Uterus (tissue), 4 donors: ENCODE results near the gene TMEM222. TPM values are rescaled to one million over a fixed set of nuclear protein-coding genes. Genes with fewer than 3 reads are reported as not detected.
A peak's percentile ranks its signal among the peaks of the same experiment; 100 is the strongest.

ENCODE experiments used
- DNase-seq, 2 donors: peaks; one replicate each; pipeline ENCODE4 v3.0.0-alpha.2; 2019 to 2020
- H3K27ac ChIP-seq, 2 donors: fragments of 200-600 bp; sonication (generic); 1 replicate in 1 of 2; 2 replicates in 1 of 2; pipeline ENCODE4 v1.5.1; 2016 to 2018
- H3K27me3 ChIP-seq, 2 donors: fragments of 200-600 bp; sonication (generic); one replicate each; pipeline ENCODE4 v1.5.1; 2018 to 2019; ENCODE audit warnings: control low read depth in 1 of 2
- H3K36me3 ChIP-seq, 2 donors: fragments of 200-600 bp; sonication (generic); one replicate each; pipeline ENCODE4 v1.5.1; 2019; ENCODE audit warnings: control low read depth in 1 of 2
- H3K4me1 ChIP-seq, 2 donors: fragments of 200-600 bp; sonication (generic); one replicate each; pipeline ENCODE4 v1.5.1; 2018 to 2019; ENCODE audit warnings: control low read depth in 1 of 2
- H3K4me3 ChIP-seq, 2 donors: fragments of 200-600 bp; sonication (generic); 1 replicate in 1 of 2; 2 replicates in 1 of 2; pipeline ENCODE4 v1.5.1; 2018 to 2019; ENCODE audit warnings: mild to moderate bottlenecking in 1 of 2
- H3K9me3 ChIP-seq, 2 donors: fragments of 200-600 bp; sonication (generic); one replicate each; pipeline ENCODE4 v1.5.1; 2019; ENCODE audit warnings: control low read depth in 1 of 2
- POLR2A ChIP-seq, 2 donors: fragments of 450-650 bp; IDR thresholded peaks; one replicate each; pipeline ENCODE4 v1.6.1; 2016; ENCODE audit warnings: antibody characterized with exemption in 2 of 2, mild to moderate bottlenecking in 1 of 2, moderate library complexity in 1 of 2
- intact Hi-C: fragments of 100-400 bp; cut with DNase I; formaldehyde crosslinking; loops from one replicate; pipeline ENCODE4 v1.15.1; 2023; ENCODE audit warnings: low total_unique reads
- total RNA-seq, 4 donors: library from RNA; depleted of rRNA in 3 of 4; stranded (reverse); fragments of >200 nt in 3 of 4; gene quantifications; one replicate each; pipeline versions ENCODE4 v1.1.0 to v1.2.4, GENCODE V29; 2014 to 2023
- TF ChIP-seq, protein P1 (sequence below), 4 experiments: fragments of 200-600 bp in 2 of 4; fragments of 450-650 bp in 2 of 4; sonication (generic) in 2 of 4; IDR thresholded peaks; one replicate each; pipeline ENCODE4 v1.5.1; 2016 to 2019; ENCODE audit warnings: antibody characterized with exemption in 4 of 4, mild to moderate bottlenecking in 2 of 4, moderate library complexity in 1 of 4
- donor health status: DM: yes; HTN: yes; CAD: no.

The TMEM222 gene
- total RNA-seq, 4 donors from 2014 or later = 9.7 to 43.9 (median 18.6) TPM

DNA sequence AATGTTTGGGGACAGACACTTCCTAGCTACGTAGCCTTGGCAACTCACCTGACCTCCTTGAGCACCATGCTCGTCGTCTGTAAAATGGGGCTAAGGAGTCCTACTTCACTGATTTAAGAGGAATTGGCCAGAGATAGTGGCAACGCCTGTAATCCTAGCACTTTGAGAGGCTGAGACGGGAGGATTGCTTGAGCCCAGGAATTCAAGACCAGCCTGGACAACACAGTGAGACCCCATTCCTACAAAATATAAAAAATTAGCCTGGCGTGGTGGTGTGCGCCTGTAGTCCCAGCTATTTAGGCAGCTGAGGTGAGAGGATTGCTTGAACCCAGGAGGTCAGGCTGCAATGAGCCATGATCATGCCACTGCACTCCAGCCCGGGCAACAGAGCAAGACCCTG lies 24.4 kb downstream of the TMEM222 start:
- peaks cover 0 to 4% of the 10 kb centered on the region in 2 donors for H3K27me3 ChIP-seq
- H3K36me3 ChIP-seq = no peaks in the 10 kb centered on the region
- no peak overlapping the region for H3K27ac ChIP-seq
- H3K9me3 ChIP-seq = no peaks in the 10 kb centered on the region
- H3K4me1 ChIP-seq = no peaks in the 10 kb centered on the region
- no peak for TF ChIP-seq POLR2A (IDR thresholded peaks at IDR 0.05)
- TF ChIP-seq, protein P1, sequence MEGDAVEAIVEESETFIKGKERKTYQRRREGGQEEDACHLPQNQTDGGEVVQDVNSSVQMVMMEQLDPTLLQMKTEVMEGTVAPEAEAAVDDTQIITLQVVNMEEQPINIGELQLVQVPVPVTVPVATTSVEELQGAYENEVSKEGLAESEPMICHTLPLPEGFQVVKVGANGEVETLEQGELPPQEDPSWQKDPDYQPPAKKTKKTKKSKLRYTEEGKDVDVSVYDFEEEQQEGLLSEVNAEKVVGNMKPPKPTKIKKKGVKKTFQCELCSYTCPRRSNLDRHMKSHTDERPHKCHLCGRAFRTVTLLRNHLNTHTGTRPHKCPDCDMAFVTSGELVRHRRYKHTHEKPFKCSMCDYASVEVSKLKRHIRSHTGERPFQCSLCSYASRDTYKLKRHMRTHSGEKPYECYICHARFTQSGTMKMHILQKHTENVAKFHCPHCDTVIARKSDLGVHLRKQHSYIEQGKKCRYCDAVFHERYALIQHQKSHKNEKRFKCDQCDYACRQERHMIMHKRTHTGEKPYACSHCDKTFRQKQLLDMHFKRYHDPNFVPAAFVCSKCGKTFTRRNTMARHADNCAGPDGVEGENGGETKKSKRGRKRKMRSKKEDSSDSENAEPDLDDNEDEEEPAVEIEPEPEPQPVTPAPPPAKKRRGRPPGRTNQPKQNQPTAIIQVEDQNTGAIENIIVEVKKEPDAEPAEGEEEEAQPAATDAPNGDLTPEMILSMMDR (IDR thresholded peaks at IDR 0.05) = no peak
- H3K4me3 ChIP-seq = no peak overlapping the region
- no peak for DNase-seq
- intact Hi-C loops = no loop called here

DNA sequence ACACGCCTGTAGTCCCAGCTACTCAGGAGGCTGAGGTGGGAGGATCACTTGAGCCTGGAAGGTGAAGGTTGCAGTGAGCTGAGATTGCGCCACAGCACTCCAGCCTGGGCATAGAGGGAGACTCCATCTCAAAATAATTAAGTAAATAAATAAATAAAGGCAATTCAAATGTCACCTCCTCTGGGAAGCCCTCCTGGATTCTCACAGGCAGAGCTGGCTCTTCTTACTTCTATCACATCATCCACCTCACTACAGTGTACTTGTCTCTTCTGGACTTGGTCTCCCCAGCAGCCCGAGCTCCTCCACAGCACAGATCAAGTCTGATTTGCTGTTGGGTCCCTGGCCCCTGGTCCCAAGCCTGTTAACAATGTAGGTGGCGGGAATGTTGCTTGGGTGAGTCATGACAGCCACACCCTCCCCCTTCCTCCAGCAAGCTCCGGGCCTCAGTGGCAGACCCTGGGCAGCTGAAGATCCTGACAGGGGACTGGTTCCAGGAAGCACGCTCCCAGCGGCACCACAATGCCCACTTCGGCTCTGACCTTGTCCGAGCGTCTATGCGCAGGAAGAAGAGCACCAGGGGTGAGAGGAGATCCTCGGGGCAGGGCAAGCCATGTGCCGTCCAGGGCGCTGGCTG lies 25.1 kb downstream of the TMEM222 start:
- DNase-seq = no peak
- TF ChIP-seq, protein P1 (IDR thresholded peaks at IDR 0.05) = no peak
- no peak for TF ChIP-seq POLR2A (IDR thresholded peaks at IDR 0.05)

DNA sequence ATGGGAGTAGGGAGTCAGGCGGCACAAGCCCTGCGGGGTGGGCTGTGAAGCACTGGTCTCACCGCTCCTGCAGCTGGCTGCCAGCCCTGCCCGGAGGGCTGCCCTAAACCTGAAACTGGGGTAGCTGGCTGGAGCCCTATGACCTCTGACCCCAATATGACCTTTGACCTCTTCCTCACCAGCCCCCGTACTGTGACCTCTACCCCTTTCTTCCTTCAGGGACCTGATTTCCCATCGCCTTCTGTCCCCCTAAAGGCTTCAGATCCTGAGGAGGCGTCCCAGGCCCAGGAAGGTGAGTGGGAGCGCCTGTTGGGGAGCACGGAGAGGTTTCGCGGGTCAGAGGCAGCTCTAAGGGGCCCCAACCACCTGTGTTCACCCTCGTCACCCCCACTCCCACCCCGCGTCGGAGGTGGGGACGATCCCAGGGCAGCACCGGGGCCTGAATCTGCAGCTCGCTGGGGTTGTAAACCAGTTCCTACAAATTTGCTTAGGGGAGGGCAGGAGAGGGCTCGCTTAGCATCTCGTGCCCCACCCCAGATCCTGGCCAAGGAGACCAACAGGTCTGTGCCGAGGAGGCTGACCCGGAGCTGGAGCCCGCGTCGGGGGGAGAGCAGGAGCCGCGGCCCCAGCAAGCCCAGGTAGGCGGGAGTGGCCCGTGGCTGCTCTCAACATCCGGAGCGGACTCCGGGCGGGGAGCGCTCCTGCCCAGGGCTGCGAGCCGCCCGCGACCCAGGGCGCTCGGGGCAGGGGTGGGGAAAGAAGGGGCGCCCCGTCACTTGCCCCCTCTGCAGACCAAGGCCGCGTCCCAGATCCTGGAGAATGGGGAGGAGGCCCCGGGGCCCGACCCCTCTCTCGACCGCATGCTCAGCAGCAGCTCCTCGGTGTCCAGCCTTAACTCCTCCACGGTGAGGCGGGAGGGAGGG lies 27.2 kb downstream of the TMEM222 start:
- no peaks in the 10 kb centered on the region for H3K36me3 ChIP-seq
- H3K4me3 ChIP-seq = peak overlapping the region; percentile 3 to 32
- intact Hi-C loops = no loop called here
- H3K27ac ChIP-seq = no peak overlapping the region
- no peaks in the 10 kb centered on the region for H3K9me3 ChIP-seq
- peaks cover 0 to 4% of the 10 kb centered on the region in 2 donors for H3K27me3 ChIP-seq
- no peaks in the 10 kb centered on the region for H3K4me1 ChIP-seq
- no peak for DNase-seq
- TF ChIP-seq, protein P1 (IDR thresholded peaks at IDR 0.05) = no peak
- TF ChIP-seq POLR2A (IDR thresholded peaks at IDR 0.05) = no peak

More for the DNA sequence above, 25.1 kb downstream of the TMEM222 start:
- Histone ChIP-seq H3K36me3 (no peaks in the 10 kb centered on the region), H3K4me3 (no peak overlapping the region), H3K27ac (no peak overlapping the region), H3K4me1 (no peaks in the 10 kb centered on the region), H3K9me3 (no peaks in the 10 kb centered on the region), H3K27me3 (peaks cover 0 to 4% of the 10 kb centered on the region in 2 donors)
- intact Hi-C loops = no loop called here

DNA sequence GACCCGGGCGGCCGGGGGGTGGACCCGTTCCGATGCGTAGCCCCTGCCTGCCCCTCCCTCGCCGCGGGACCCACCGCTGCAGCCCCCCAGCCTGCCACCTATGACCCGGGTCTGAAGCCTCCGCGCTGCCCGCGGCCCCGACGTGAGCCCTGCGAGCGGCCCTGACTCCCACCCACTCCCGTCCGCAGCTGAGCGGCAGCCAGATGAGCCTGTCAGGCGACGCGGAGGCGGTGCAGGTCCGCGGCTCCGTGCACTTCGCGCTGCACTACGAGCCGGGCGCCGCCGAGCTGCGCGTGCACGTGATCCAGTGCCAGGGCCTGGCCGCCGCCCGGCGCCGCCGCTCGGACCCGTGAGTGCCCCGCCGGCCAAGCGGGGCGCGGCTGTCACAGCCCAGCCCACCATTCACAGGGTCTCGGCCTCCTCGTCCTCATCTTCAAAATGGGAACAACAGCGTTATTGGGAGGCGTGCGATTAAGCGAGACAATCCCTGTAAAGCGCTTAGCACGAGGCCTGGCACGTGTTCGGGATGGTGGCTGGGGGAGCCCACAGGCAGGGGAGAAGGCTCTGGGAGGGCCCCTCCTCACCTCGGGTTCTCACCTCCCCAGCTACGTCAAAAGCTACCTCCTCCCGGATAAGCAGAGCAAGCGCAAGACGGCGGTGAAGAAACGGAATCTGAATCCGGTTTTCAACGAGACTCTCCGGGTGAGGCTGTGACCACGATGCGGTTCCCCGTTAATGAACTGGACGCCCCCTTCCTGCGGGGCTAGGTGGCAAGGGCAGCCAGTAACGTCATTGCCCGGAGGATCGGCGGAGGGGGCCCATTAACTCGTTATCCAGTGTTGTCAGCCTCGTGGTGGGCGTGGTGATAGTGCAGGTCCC lies 28.1 kb downstream of the TMEM222 start:
- no peak overlapping the region for H3K27ac ChIP-seq
- no peaks in the 10 kb centered on the region for H3K36me3 ChIP-seq
- DNase-seq = peak in 1 of 2 donors; percentile 65
- no peak for TF ChIP-seq POLR2A (IDR thresholded peaks at IDR 0.05)
- TF ChIP-seq, protein P1 (IDR thresholded peaks at IDR 0.05) = no peak
- no peaks in the 10 kb centered on the region for H3K9me3 ChIP-seq
- H3K27me3 ChIP-seq = peaks cover 0 to 4% of the 10 kb centered on the region in 2 donors
- H3K4me1 ChIP-seq = no peaks in the 10 kb centered on the region
- intact Hi-C loops = no loop called here
- peak overlapping the region; percentile 3 to 32 for H3K4me3 ChIP-seq
